Tibial nerve (tissue), 4 donors: ENCODE data around the gene MARK2. TPM values are rescaled to one million over a fixed set of nuclear protein-coding genes. Genes with fewer than 3 reads are reported as not detected.
A peak's percentile ranks its signal among the peaks of the same experiment; 100 is the strongest.

Experiments used
- DNase-seq, 2 donors: peaks; one replicate each; pipeline ENCODE4 v3.0.0-alpha.2; 2019; ENCODE audit warnings: low spot score in 2 of 2
- H3K27ac ChIP-seq, 4 donors: fragments of 200-600 bp; sonication (generic) in 3 of 4; one replicate each; pipeline ENCODE4 v1.5.1; 2017 to 2019; ENCODE audit warnings: mild to moderate bottlenecking in 1 of 4
- H3K27me3 ChIP-seq, 2 donors: fragments of 200-600 bp; sonication (generic) in 1 of 2; one replicate each; pipeline versions ENCODE4 v1.5.1 to v1.6.0; 2017 to 2019
- H3K36me3 ChIP-seq, 3 donors: fragments of 200-600 bp; sonication (generic); one replicate each; pipeline ENCODE4 v1.5.1; 2018 to 2019
- H3K4me1 ChIP-seq, 4 donors: fragments of 200-600 bp; sonication (generic) in 3 of 4; one replicate each; pipeline ENCODE4 v1.5.1; 2017 to 2019
- H3K4me3 ChIP-seq, 4 donors: fragments of 200-600 bp; sonication (generic) in 3 of 4; one replicate each; pipeline ENCODE4 v1.5.1; 2017 to 2019; ENCODE audit warnings: mild to moderate bottlenecking in 1 of 4, moderate library complexity in 1 of 4
- H3K9me3 ChIP-seq, 4 donors: fragments of 200-600 bp; sonication (generic) in 3 of 4; one replicate each; pipeline ENCODE4 v1.5.1; 2017 to 2019
- CTCF ChIP-seq, 5 experiments: fragments of 200-600 bp in 3 of 5; fragments of 450-650 bp in 2 of 5; sonication (generic) in 3 of 5; IDR thresholded peaks; one replicate each; pipeline ENCODE4 v1.5.1; 2016 to 2019; ENCODE audit warnings: antibody characterized with exemption in 5 of 5, mild to moderate bottlenecking in 3 of 5, moderate library complexity in 2 of 5
- EP300 ChIP-seq, 2 donors: sonication (generic); formaldehyde crosslinking; IDR thresholded peaks; one replicate each; pipeline ENCODE4 v1.6.1; 2017; ENCODE audit warnings: antibody characterized with exemption in 2 of 2, mild to moderate bottlenecking in 1 of 2
- POLR2A ChIP-seq, 2 donors: fragments of 450-650 bp; IDR thresholded peaks; one replicate each; pipeline ENCODE4 v1.6.1; 2017; ENCODE audit warnings: antibody characterized with exemption in 2 of 2, mild to moderate bottlenecking in 2 of 2, moderate library complexity in 2 of 2
- WGBS, 2 donors: methylation state at CpG; one replicate each; pipeline ENCODE4 v1.1.5; 2018; 5-methylcytosine and 5-hydroxymethylcytosine counted together
- total RNA-seq, 4 donors: library from RNA; depleted of rRNA; stranded (reverse); fragments of >200 nt; gene quantifications; one replicate each; pipeline ENCODE4 v1.1.0, GENCODE V29; 2016

The MARK2 gene
- total RNA-seq, 4 donors from 2014 or later = 22.1 to 32.1 (median 23.6) TPM

- Histone ChIP-seq H3K27ac (peak overlapping the region in 2 of 4 donors; percentile 44 to 62), H3K4me1 (peaks cover 0 to 53% (median 18%) of the 10 kb centered on the region in 4 donors), H3K27me3 (no peaks in the 10 kb centered on the region), H3K9me3 (no peaks in the 10 kb centered on the region), H3K36me3 (peaks cover 0 to 43% (median 12%) of the 10 kb centered on the region in 3 donors), H3K4me3 (no peak overlapping the region)
- 42 to 43% methylated on average over 20 to 24 of the region's 24 CpGs for WGBS, 2 donors
- no peak for DNase-seq
- TF ChIP-seq POLR2A (IDR thresholded peaks at IDR 0.05) (no peak), CTCF (IDR thresholded peaks at IDR 0.05) (no peak), EP300 (IDR thresholded peaks at IDR 0.05) (no peak)
Observed at GRCh38 chr11:63909591-63910506, 70.9 kb downstream of the MARK2 start.

GRCh38 chr11:63910675-63911074 lies 71.8 kb downstream of the MARK2 start:
- Histone ChIP-seq H3K27me3 (no peaks in the 10 kb centered on the region), H3K9me3 (no peaks in the 10 kb centered on the region), H3K27ac (peak overlapping the region in 2 of 4 donors; percentile 44 to 62), H3K4me1 (peaks cover 0 to 58% (median 19%) of the 10 kb centered on the region in 4 donors), H3K4me3 (no peak overlapping the region), H3K36me3 (peaks cover 0 to 35% (median 12%) of the 10 kb centered on the region in 3 donors)
- 51 to 53% methylated on average over 8 to 9 of the region's 9 CpGs for WGBS, 2 donors
- no peak for DNase-seq
- TF ChIP-seq CTCF (IDR thresholded peaks at IDR 0.05) = no peak
- no peak for TF ChIP-seq EP300 (IDR thresholded peaks at IDR 0.05)
- TF ChIP-seq POLR2A (IDR thresholded peaks at IDR 0.05) = no peak

- Histone ChIP-seq H3K9me3 (no peaks in the 10 kb centered on the region), H3K4me3 (no peak overlapping the region), H3K36me3 (peaks cover 0 to 27% (median 12%) of the 10 kb centered on the region in 3 donors), H3K4me1 (peaks cover 0 to 66% (median 27%) of the 10 kb centered on the region in 4 donors), H3K27ac (peak overlapping the region in 1 of 4 donors; percentile 24), H3K27me3 (no peaks in the 10 kb centered on the region)
- 42 to 66% methylated on average over 8 of the region's 8 CpGs for WGBS, 2 donors
- no peak for DNase-seq
- TF ChIP-seq EP300 (IDR thresholded peaks at IDR 0.05) (no peak), CTCF (IDR thresholded peaks at IDR 0.05) (no peak), POLR2A (IDR thresholded peaks at IDR 0.05) (no peak)
Observed at GRCh38 chr11:63911440-63911839, 72.5 kb downstream of the MARK2 start.

GRCh38 chr11:63911876-63912275 lies 73.0 kb downstream of the MARK2 start:
- WGBS, 2 donors = 79 to 80% methylated on average over 17 to 19 of the region's 22 CpGs
- H3K9me3 ChIP-seq = no peaks in the 10 kb centered on the region
- H3K27me3 ChIP-seq = no peaks in the 10 kb centered on the region
- DNase-seq = no peak
- H3K4me1 ChIP-seq = peaks cover 0 to 66% (median 29%) of the 10 kb centered on the region in 4 donors
- peaks cover 0 to 23% (median 12%) of the 10 kb centered on the region in 3 donors for H3K36me3 ChIP-seq
- TF ChIP-seq EP300 (IDR thresholded peaks at IDR 0.05) = no peak
- TF ChIP-seq CTCF (IDR thresholded peaks at IDR 0.05) = no peak
- TF ChIP-seq POLR2A (IDR thresholded peaks at IDR 0.05) = no peak
- peak overlapping the region in 1 of 4 donors; percentile 24 for H3K27ac ChIP-seq
- no peak overlapping the region for H3K4me3 ChIP-seq

GRCh38 chr11:63912678-63913077 lies 73.8 kb downstream of the MARK2 start:
- H3K27ac ChIP-seq = no peak overlapping the region
- H3K9me3 ChIP-seq = no peaks in the 10 kb centered on the region
- WGBS, 2 donors = 84 to 89% methylated on average over 7 of the region's 7 CpGs
- no peak for DNase-seq
- H3K4me1 ChIP-seq = peaks cover 0 to 65% (median 36%) of the 10 kb centered on the region in 4 donors
- H3K27me3 ChIP-seq = no peaks in the 10 kb centered on the region
- H3K36me3 ChIP-seq = peaks cover 0 to 15% (median 5%) of the 10 kb centered on the region in 3 donors
- TF ChIP-seq EP300 (IDR thresholded peaks at IDR 0.05) (no peak), POLR2A (IDR thresholded peaks at IDR 0.05) (no peak), CTCF (IDR thresholded peaks at IDR 0.05) (no peak)
- no peak overlapping the region for H3K4me3 ChIP-seq
